GM21515 (cell line): Measurements from ENCODE around the gene ALS2.
"Not testable (repeated sequence)": the region's sequence is repeated elsewhere in the genome, so short reads cannot be mapped to it uniquely, and the experiment has no call there.

Experiments
- ATAC-seq: cut with Tn5 transposase; IDR thresholded peaks from one replicate; pipeline ENCODE4 v1.9.1; 2021; ENCODE audit not compliant: unreplicated experiment

The ALS2 gene

DNA sequence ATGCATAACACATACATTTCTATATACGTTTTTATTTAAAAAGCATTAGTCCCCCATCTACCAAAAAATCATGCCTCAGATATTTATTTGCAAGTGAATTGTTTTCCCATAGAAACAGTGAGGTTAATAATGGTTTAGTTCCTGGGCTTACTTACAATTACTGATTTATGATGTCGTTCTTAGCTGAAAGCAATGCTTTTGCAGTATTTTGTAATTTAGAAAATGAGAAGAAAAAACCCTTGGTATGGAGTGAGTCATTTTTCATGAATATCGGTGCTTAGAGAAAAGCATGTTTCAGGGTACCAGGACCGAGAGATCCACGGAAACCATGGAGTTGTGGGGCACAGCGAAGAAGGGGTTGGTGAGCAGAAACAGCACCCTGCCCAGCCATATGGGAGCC is 13.6 kb upstream of the ALS2 start:
- ATAC-seq, result no peak

DNA sequence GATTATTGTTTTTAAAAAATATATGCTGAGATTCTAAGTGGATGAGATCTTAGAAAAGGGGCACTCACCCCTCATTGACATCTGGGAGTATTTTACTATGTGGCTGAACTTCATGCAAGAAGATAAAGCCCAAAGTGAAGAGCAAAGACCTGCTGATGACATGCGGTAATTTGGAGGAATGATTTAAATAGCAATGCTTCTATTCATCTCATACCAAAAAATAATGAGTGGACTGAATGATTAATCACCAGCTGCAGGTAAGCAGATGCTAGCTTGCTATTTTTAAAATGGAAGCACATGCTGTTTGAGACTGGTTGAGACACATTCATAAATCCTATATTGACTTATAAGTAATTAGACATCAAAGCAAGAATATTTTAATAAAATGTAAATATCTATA is 12.9 kb upstream of the ALS2 start:
- ATAC-seq, result no peak

DNA sequence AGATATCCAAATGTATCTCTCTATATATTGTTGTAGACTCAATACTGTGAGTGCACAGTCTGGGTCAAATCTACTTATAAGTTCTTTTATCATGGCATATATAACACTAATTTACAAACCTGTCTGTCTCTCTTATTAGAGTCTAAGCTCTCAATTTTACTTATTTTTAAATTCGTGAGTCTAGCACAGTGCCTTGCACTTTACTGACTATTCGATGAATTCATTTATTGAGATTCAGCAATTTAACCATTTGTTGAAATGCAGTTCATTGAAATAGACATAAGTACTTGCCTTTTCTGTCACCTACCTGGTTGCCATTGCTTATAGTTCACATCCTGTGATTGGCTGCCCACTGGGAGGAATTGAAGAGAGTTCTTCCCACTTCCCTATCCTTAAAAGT is 10.3 kb upstream of the ALS2 start:
- ATAC-seq, result no peak

DNA sequence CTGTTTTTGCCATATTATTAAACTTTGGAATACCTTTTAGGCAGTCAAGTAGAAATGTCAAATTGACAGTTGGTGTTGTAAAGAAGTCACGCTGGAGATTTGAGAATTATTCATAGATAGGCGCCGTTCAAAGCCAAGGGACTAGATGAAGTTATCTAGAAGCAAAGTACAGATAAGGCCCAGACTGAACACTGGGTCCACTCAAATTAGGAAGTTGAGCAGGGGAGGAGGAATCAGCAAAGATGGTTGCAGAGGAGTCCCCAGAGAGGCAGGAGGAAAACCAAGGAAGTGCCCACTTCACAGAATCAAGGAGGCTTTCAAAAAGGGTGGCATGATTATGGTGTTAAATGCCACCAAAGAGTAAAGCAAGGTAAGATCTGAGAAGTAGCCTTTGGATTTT is 9.6 kb upstream of the ALS2 start:
- no peak for ATAC-seq

DNA sequence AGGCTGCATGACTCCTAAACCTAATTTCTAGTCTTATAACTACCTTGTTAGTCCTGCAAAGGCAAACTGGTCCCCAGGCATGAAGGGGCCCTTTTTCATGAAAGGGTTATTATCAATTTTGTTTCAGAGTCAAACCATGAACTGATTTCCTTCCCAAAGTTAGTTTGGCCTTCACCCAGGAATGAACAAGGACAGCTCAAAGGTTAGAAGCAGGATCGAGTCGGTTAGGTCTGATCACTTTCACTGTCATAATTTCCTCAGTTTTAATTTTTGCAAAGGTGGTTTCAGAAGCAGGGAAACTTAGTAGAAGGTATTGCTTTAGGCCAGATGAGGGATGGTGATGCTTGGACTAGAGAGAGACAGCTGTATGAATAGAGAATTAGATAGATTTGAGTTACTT is 8.7 kb upstream of the ALS2 start:
- ATAC-seq, result no peak

DNA sequence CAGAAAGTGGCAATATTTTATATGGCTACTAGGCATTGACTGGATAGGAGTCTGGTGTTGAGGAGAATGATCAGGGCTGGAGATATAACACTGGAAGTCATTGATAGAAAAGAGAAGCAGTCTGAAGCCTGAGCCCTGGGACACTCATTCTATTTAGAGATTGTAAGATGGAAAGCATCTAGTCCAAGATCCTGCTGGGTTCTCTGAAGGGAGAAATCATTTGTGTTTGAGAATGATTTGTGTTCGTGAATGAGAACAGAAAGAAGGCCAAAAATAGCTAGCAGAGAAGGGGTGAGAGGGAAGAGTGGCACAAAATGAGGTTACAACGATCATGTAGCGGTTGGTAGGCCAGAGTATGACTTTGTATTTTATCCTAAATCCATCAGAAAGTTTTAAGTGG is 7.6 kb upstream of the ALS2 start:
- ATAC-seq, result no peak

DNA sequence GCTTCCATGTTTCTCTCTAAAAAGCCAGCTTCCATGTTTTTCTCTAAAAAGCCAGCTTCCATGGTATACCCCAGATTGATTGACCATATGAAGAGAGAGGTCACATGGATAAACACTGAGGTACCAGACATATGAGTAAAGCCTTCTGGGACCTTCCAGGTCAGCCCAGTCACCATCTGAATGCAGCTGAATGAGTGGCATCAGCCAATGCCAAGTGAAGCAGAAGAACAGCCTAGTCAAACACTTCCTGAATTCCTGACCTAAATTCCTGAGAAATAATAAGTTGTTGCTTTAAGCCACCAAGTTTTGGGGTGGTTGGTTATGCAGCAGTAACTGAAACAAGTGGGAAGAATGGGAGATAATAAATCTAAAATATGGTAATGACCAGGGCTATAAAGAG is 5.7 kb upstream of the ALS2 start:
- no peak for ATAC-seq

DNA sequence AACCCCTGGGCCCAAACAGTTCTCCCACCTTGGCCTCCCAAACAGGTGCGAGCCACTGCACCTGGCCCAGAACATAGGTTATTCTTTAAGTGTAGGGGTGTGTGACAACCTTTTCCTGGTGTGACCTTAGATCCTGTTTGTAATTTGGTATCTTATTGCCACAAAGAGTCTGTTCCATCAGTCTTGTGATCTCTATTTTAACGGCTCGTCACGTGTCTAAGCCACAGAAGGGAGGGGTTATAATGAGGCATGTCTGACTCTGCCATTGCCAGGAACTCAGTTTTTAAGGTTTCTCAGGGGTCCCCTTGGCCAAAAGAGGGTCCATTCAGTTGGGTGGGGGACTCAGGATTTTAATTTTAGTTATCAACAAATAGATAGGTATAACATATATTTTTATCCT is 4.4 kb upstream of the ALS2 start:
- no peak for ATAC-seq

DNA sequence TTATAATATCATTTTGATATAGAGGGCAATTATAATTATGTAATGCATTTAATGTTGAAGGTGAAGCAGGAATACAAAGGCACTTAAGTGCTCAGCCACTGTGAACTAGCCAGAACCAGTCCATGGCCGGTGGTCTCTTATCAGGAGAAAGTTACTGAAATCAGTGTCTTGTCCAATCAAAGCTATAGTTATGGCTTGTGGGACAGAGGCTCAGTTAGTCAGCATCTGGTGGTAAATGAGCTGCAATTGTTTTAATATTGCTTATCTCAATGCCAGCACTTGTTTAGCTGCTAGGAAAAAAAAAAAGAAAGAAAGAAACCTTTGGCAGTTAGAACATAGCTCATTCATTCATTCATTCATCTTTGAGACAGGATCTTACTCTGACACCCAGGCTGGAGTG is 3.8 kb upstream of the ALS2 start:
- ATAC-seq, result no peak

DNA sequence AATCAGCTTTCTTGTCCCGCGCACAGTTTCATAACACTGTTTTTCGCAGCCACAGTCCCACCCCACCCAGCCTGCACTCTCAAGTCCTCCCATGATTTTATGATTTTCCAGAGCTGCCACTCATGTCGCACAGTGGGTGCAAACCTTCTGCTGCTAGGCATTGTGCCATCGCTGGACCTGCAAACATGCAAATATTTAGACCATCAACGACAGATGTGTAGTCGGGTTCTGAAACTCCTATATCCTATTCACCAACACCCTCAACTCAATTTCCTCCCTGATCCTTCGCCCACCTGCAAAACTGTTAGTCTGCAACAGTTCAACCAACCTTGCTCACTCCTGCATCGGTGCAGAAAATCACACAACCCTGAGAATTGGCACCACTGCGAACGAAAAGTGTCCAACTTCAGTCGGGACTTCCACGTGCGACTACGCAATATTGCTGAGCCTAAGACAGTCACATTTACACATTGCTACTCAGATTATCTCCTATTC is 871 bp upstream of the ALS2 start:
- ATAC-seq, result no peak

DNA sequence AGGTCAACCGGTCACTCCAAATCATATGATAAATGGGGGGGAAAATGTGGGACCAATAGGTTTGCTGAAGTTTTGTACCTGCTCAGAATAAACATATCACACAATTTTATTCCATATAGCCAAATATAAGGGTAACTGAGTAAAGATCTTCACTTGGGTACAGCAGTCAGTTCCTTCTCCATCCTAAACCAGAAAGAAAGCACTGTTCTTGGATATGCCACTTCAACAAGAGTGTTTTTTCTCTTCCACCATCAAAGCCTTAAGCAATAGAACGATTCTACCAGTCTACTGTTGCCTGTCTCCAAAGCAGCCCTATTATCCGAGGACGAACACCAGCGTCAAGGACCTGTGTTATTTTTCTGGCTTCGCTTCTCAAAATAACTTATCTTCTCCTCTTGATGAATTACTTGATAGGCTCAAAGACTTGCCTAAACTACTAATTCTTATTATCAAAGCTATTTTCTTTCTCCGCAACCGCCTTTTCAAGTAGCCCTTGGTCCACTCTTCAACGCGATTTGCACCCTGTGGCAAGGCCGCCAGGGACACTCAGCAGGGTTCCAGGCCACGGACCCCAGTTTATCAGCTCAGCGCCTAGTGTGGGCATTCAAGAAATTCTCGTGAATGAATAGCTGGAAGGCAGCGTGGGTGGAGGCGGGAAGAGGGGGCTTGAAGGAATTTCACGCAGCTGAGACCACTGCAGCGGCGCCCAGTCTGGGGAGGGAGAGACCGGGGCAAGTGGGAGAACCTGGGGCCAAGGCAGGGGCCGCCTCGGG is 646 bp downstream of the ALS2 start:
- no peak for ATAC-seq

DNA sequence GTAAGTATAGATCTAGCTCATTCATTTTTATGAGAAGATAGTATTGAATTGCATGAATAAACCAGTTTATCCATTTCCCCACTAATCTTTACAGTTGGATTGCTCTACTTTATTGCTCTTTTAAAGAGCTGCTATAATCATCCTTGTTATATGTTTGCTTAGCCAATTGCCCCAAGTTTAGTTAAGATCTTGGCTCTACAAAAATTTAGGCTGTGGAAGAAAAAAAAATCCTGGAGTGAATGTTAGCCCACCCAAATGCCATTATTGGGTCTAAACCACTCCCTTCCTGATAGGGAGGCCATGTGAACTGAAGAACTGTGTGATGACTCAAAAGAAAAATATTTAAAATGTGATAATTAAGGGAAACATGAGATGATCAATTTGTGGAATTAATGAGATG is 2.9 kb downstream of the ALS2 start:
- no peak for ATAC-seq

DNA sequence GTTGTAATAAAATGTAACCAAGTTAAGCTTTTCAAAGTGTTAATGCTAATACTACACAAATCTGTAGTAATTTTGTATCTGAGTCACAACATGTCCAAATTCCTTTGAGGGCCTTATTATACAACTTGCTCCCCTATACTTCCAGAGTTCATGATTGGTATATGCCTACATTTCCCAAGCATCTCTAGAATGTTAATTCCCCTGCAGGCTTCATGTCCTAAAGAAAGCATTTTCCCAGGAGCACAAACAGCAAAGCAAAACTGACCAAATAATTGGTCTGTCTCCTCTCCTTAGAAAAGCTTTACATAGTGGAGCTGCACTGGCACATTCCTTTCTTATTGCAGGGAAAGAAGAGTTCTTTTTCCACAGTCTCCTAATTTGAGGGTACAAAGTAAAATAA is 3.7 kb downstream of the ALS2 start:
- ATAC-seq, result no peak

DNA sequence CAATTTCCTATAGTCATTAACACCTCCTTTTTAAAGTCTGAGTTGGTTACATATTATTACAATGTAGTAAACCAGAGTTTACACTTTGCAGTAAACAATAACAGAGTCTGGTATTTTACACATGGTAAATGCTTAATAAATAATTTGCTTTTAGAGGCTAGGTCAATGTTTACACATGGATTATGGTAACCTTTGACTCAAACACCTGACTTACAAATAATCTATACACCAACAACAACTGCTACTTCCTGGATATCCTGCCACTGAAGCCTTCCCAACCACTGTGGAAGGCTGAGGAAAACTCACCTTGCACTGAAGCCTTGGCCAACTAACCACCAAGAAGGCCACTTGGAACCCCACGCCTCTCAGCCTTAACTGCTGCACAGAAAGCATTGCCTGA is 5.4 kb downstream of the ALS2 start:
- ATAC-seq, result no peak

DNA sequence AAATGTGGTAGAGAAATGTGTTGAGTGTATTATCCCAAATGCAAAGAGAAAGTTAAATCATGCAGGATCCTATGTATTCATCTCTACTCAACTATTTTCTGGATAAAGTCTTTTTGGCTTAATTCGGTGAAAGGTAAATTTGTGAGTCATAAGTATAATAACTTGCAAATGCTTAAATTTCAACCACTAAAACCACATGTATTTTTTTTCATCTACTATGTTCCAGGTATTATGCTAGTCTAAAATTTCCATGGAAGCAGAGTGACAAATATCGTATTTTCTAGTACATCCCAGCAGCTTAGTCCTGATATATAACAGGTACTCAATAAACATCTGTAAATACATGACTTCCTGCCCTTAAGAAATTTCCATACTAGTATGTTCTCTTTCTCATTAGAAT is 6.2 kb downstream of the ALS2 start:
- no peak for ATAC-seq

DNA sequence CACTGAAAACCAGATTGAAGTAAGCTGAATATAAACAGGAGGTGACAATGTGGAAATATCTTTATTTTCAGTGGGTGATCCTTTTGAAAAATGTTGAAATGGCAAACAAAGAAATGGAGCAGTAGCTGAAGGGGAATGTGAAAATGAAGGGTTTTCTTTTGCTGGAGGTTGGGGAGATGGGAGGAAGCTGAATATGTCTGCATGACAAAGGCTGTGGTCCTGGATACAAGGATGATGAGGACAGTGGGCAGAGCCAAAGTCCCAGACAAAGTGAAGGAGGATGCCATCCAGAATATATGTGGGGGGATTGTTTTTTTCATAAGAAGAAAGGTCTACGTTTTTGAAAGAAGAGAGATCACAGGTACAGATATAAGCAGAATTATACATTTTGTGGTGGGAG is 6.7 kb downstream of the ALS2 start:
- no peak for ATAC-seq

DNA sequence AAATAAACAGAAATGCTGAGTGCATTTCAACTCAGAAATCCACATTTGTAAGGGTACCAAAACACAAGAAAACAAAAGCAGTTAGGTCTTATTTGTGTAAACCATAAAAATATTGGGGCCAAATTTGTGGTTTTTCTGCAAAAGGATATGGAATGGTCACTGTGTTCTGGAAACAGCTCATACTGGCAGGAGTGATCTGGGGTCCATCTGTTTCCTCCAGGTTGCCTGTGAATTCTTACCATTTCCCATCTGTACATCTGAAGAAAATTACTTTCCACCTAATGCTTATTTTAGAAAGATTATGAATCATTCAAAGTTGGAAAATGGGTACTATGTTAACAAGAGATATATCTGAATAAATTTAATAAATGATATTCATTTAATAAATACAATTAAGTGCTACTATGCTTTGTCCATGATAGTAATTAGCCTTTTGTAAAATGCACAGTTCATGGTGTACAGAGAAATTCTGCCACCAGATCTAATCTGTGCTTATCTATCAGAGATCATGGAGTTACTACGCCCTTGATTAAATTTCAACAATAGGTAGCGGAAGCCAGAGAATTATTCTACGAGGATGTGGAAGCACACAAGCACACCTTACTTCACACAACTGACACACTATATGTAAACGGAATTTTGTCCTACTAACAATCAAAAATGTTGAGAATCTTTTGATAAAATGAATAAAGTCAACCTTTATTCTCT is 10.9 kb downstream of the ALS2 start:
- ATAC-seq, result no peak

DNA sequence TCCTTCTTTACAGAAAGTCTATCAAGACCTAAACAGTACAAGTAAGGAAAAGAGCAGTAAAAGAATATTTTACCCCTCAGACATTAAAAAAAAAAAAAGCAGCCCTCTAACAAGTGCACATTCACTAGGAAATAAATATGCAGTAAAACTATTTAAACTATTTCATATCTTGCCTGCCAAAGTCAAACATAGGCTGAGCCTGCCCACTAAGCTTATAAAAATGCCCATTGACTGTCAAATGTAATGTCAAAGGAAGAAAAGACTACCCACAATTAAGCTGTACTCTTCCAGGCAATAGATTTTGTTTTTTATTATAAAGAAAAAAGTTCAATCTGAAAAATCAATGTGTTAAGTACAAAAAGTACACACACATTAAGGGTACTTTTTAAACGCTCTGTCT is 11.8 kb downstream of the ALS2 start:
- no peak for ATAC-seq

DNA sequence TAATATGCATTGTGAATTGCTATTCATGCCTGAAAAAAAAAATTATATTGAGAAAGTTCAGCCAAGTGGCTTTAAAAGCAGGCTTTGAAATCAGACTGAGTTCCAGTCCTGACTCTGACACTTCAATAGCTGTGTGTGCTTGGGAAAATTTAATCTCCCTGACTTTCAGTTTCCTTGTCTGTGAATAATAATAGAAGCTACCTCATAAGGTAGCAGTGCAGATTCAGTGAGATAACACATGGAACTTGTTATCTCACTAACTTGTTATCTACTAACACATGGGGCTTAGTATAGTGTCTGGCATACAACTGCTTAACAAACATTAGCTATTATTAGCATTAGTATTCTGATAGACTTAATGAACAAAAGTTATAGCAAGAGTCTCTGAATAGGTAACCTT is 14.9 kb downstream of the ALS2 start:
- no peak for ATAC-seq

DNA sequence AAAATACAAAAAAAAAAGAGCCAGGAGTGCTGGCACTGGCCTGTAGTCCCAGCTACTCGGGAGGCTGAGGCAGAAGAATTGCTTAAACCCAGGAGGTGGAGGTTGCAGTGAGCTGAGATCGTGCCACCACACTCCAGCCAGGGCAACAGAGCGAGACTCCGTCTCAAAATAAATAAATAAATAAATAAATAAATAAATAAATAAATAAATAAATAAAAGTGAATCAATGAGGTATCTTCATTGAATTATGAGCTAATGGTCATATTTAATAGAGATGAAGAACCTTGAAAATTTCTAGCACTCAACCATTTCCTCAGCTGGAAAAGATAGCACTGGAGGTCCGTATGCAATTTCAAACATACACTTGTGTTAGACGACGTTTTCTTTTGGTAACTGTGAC is 16.3 kb downstream of the ALS2 start:
- not testable (repeated sequence) for ATAC-seq

DNA sequence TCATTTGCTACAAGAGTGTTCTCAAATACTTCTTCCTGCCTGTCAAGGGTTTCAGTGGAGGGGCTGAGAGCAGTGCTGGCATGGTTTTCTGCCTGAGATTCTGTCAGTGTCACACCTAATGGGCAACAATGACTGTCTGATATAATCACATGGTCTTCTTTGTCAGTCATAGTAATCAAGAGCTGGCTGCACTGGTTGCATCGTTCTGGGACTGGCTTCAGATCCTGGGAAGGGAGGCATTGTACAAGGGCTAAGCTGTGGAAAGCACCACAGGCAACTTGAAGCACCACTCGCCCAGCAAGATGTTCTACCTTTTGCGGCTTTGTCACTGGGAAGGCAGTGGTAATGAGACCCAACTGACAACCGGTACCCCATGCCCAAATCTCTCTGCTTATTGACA is 19.6 kb downstream of the ALS2 start:
- no peak for ATAC-seq

DNA sequence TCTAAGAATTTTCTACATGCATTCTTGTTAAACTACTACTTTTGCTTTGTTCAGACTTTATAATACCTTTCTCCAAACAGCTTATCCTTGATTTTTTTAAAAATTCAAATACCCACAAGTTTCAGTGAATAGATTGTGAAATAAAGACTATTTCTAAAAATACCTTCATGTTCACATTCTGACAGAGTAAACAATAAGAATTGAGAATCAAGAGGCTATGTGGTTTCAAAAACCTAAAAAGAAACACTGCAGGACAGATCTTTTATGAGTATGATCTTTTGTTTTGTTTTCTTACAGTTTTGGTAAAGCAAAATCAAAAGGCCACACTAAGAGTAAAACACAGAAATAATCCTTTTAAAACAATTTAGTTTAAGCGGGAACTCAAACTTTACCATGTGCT is 21.2 kb downstream of the ALS2 start:
- ATAC-seq, result peak; percentile 58

DNA sequence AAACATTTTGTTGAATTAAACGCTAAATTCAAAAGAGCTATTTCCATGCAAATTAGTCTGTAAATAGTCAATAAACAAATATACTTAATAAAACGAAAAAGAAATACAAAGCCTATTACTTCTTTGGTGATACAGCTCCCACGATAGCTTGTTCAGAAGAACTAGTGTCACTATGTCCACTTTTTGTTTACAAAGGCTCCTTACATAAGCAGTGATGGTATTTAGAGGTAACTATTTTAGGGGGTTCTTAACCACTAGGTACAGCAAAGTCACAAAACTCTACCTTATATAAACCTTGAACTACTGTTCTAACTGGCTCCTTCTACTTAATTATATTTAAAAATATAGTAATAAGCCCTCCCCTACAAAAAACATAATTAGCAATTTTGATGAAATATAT is 21.9 kb downstream of the ALS2 start:
- no peak for ATAC-seq
